Lung microvascular endothelial cell (primary cell): ENCODE measurements around the gene CASP2. TPM values are rescaled to one million over a fixed set of nuclear protein-coding genes. Genes with fewer than 3 reads are reported as not detected.

Experiments
- DNase-seq, 2 donors: peaks; one replicate each; pipeline versions ENCODE4 v3.0.0 to v3.0.0-alpha.2; 2010; ENCODE audit warnings: low read depth in 2 of 2
- total RNA-seq: library from RNA; depleted of rRNA; stranded (reverse); fragments of >200 nt; gene quantifications from 2 replicates; pipeline ENCODE4 v1.2.1, GENCODE V29; 2014

Gene CASP2
- total RNA-seq: 9.9 and 11.6 TPM in 2 replicates

DNA sequence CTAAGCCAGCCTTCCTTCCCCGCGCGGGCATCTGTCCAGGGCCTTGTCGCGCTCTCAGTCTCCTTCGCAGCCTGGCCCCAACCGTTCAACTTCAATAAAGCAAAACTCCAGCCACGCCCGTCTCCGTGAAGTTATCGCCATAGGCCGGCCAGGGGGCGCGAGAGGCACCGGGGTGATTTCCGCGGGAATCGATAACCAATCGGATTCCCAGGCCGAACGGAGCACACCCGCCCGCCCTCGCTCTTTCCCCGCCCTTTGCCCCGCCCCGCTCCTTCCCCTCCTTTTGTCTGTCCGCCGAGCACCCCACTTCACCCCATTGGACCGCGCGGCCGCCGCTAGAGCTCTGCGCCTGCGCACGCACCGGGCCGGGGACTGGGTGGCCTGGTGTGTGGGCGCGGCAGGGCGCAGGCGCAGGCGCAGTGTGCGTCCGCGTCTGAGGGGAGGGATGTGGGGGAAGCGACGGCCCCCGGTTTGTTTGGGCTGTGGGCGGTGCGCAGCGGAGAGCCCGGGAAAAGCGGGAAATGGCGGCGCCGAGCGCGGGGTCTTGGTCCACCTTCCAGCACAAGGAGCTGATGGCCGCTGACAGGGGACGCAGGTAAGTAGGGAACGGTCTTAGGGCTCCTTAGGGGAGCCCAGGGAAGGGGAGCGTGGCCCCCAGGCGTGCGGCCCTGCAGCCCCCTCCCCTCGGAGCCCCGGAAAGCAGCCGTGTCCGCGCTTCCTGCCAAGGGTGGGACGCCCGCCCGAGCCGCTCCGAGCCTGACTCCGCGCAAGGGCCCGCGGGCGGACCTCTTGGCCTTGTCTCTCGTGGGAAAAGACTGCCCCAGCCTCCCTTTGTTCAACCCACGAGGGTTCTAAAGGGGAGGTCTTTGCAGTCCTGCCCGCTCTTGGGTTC is at the start of gene CASP2:
Gene CASP2, plus strand, starts transcription at position 417 of the 892 bp plus-strand sequence. Its CDS starts 105 bp downstream, at position 522.
- DNase-seq: peak; percentile 98

DNA sequence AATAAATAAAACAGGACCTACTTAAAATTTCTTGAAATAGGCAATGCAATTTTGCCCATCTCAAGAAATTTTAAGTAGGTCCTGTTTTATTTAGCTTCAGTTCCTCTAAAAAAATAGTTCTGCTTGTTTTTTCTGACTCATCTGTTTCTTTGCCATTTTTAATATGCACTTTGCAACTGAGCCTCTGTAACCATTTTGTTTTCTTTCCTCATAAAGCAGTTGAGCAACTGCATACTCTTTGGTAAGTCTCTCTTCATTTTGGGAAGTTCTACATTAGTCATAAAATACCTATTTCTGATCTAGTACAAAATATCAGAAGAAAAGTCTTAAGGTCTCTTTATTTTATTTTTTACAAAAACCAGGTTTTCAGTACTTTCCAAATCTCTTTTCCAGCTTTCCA is 48.3 kb upstream of the CASP2 start:
- DNase-seq: no peak

DNA sequence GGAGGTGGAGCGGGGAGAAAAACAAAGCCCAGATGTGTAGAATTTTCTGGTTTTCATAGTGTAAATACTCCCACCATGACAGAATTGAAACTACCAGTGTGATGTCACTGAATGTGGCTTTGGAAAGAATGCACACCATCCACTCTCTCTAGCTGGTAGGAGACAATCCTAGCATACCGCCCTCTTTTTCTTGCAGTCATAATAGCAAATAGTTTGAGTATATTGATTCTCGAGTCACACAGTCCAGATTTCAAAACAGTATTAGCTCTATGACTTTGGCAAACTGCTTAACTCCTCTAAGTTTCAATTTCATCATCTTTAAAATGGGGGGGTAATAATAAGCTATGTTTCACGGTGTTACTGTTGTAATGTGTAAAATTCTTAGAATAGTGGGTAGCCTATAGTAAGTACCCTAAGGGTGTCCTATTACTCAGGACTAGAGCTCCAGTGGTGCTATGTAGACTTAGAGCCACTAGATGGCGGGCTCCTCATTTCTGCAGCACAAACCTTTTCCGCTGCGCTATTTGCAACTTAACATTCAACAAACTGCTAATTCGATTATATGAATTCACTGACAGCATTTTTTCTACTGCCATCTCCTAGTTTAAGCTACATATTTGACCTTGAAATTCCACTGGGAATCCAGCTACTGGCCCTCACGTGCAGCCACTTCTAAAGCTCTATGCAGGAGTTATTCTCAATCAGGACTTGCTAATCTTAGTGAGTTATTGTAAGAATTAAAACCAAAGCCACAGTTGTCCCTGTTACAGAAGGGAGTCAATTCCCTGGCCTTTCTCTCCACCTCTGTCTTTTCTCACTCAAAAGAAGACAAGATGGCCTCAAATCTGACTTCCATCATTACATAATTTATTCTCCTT is 47.6 kb upstream of the CASP2 start:
- DNase-seq: peak; percentile 85 to 90

DNA sequence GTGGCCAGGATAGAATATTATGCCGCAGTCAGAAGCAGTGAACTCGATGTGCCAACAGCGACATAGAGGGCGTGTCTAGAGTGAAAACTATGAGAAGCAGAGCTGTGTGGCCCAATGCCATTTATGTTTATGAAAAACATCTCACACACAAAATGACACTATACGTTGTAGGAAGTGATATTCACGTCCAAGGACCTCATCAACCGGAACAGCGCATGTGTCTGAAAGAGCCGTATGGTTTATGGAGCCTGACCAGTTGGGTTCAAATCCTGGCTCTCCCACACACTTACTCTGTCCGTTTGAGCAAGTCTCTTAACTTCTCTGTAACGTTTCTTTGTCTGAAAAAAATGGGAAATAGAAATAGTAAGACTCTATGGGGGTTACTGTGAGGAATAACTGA is 45.8 kb upstream of the CASP2 start:
- no peak for DNase-seq

DNA sequence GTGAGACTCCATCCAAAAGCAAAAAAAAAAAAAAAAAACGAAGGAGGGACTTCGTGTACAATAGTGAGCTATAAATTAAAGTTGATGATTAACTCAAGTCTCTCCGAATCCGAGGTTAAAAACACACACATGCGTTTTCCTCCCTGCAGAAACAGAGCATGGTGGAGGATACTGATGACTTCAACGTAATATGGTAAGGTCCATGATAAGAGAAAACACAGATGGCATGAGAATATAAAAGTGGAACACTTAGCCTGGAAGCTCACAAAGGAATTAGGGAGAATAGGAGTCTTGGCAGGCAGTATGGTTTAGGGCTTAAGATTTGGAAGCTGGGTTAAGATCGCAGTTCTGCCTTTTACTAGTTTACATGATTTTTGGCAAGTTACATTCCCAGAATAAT is 45.0 kb upstream of the CASP2 start:
- DNase-seq: no peak

DNA sequence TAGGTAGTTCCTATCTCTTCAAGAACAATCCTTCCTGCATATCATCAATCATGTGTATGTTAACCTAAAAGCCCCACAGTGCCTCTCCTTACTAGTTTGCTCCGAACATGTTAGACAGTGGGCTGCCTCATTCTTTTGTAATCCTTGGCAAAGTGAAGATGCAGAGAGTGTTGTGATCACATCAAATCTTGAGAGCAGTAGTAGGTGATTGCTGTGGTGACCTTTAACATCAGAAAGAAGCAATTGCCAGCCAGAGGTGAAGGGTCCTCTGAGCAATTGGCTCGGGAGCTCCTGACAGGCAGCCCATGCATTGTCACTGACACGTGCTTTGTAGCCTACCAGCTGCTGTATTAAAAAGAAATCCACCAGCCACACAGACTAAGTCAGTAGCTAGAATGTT is 44.5 kb upstream of the CASP2 start:
- no peak for DNase-seq

DNA sequence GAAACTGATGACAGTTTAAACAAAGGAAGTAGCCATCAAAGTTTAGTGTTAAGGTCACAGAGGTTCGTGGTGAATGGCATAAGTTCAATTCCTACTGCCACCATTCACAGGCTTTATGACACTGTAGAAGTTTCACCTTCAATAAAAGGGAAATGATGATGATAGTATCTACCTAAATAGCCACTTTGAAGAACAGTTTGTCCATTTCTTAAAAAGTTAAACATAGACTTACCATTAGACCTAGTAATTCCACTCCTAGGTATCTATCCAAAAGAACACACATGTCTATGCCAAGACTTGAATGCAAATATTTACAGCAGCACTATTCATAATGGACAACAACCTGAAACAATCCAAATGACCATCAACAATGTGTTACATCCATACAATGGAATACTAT is 43.8 kb upstream of the CASP2 start:
- DNase-seq: no peak

DNA sequence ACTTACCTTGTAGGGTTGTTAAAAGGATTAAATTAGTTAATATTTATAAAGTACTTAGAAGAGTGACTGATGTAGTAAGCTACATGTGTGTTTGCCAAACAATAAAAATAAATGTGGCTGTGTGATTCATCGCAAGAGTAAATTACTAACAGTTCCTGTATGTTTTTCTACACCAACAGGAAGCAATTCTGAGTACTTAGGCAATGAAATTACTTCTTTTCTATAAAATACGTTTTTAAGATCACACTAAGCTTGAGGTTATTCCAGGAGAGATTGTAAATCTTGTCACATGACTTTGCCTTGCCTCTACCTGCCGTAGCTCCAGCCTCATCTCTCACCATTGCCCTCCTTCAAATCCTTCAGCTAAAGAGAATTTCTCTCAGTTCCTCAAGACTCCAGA is 43.0 kb upstream of the CASP2 start:
- DNase-seq: peak in 1 of 2 donors; percentile 67

DNA sequence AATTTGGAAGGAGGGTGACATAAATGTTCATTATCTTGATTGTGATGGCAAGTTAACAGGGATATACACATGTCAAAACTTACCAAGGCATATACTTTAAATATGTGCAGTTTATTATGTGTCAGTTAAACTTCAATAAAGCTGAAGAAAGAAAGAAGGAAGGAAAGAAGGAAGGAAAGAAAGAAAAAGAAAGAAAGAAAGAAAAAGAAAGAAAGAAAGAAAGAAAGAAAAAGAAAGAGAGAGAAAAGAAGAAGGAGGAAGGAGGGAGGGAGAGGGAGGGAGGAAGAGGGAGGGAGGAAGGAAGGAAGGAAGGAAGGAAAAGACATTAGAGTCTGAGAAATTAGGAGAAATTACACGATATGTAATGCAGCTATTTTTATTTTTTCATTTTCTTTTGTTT is 40.8 kb upstream of the CASP2 start:
- no peak for DNase-seq

DNA sequence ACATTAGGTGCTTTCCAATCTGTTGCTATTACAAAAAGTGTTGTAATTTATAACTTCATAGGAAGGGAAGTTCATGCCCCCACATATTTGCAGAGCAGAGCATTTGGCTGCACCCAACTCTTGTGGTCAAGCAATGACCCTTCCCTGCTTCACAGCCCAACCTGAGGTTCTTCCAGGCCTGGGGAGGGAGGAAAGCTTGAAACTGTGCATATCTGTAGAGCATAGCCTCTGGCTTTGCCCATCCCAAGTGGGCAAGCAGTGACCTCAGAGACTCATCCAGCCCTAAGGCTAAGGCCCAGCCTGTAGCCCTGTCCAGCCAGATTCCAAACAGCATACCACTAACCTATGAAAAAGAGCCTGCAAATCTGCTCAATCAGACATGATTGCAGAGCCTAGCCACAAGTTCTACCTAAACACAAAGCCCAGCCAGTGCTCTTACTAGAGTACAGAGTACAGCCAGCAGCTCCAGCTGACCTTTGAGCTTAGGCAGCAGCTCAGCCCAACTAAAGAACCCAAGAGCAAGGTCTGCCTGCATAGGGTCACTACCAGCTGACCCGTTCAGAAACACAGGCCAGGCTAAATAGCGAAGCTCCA is 39.3 kb upstream of the CASP2 start:
- no peak for DNase-seq

DNA sequence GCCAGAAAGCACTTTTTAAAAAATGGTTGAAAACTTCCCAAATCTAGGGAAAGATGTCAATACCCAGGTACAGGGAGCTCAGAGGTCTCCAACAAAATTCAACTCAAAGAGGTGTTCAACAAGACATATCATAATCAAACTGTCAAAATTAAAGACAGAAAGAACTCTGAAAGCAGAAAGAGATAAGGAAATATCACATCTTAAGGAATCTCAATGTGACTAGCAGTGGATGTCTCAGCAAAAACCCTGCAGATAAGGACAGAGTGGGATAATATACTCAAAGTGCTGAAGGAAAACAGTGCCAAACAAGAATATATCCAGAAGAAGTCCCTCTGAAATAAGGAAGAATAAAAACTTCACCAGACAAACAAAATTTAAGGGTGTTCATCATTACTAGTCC is 38.0 kb upstream of the CASP2 start:
- DNase-seq: no peak

DNA sequence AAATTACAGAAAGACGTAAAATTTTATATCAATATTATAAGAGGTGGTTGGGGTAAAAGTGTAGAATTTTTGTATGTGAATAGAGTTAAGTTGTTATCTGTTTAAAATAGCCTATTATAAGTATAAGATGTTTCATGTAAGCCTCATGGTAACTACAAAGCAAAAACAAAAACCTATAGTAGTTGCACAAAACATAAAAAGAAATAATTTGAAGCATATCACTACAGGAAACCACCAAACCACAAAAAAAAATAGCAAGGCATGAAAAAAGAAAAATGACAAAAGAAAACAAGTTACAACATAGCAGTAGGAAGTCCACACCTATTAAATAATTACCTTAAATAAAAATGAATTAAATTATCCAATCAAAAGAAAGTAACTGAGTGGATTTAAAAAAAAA is 37.3 kb upstream of the CASP2 start:
- DNase-seq: no peak

DNA sequence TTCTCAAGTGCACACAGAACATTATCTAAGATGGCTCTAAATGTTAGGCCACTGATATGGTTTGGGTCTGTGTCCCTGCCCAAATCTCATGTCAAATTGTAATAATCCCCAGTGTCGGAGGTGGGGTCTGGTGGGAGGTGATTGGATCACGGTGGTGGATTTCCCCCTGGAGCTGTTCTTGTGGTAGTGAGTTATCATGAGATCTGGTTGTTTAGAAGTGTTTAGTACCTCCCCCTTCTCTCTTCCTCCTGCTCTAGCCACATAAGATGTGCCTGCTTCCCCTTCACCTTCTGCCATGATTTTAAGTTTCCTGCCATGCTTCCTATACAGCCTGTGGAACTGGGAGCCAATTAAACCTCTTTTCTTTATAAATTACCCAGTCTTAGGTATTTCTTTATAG is 36.1 kb upstream of the CASP2 start:
- no peak for DNase-seq

DNA sequence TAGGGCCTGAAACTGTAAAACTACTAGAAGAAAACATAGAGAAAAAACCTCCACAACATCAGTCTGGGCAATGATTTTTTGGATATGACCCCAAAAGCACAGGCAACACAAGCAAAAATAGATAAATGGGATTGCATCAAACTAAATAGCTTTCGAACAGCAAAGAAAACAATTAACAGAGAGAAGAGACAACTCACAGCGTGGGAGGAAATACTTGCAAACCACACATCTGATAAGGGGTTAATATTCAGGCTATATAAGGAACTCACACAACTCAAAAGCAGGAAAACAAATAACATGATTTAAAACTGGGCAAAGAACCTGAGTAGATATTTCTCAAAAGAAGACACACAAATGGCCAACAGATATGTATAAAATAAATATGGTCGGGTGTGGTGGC is 32.6 kb upstream of the CASP2 start:
- DNase-seq: no peak

DNA sequence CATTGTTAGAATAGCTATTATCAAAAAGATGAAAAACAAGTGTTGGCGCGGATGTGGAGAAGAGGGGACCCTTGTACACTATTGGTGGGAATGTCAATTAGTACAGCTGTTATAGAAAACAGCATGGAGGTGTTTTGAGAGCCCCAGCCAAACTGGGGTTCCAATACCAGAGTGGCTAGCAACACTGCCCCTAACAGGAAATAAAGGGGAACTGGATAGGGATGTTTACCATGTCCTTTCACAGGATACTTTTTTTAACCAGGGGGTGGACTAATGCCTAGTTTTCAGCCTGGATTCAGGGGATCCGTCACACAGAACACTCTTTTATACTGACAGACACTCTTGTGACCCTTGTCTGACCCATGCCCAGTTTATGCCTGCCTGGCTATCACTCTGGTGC is 31.8 kb upstream of the CASP2 start:
- DNase-seq: no peak

DNA sequence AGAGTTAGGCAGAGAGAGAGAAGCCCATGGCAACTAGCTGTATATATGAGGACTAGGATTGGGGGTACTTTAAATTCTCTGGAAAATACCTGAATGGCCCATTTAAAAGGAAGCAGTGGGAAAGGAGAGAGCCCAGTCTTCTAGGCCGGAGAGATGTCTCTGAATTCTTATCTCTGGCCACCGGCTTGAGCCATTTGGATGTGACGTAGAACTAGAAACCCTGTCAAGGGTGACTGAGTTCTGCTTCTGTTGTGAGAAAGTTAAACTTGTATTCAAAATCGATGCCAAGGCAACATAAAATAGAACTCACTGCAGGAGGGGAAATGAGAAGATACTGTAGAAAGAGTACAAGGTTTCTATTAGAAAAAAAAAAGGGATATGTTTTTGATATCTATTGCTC is 31.2 kb upstream of the CASP2 start:
- no peak for DNase-seq

DNA sequence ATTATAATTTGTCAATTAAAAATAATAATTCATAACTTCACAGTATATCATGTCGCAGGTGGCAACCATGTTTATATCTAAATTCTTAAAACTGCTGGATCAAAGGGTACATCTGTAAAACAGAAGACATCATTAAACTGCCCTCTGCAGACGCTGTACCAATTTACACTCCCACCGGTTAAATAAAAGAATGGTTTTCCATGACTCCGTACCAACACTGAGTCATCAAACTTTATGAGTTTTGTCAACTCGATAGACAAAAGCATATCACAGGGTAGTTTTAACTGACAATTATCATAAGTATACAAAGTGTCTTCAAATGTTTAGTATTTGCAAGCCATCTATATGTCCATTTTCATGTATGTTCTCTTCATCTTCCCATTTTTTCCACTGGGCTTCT is 30.6 kb upstream of the CASP2 start:
- DNase-seq: no peak

DNA sequence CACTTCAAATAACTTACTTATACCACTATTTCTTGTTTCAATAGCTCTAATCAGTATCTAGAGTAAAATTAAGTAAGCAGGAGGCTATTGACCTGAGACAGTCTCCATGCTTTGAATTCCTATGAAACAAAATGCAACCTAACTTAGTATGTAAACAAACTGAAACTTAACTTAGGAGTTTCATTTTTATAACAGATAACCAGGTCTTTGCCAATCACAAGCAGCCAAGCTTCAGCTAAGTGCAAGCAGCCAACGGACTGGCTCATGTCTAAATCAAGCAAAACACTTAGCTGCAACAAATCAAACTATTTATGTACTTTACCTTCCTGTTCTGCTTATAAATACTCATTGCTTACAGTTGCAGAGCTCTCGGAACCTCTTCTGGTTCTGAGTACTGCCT is 29.3 kb upstream of the CASP2 start:
- no peak for DNase-seq

DNA sequence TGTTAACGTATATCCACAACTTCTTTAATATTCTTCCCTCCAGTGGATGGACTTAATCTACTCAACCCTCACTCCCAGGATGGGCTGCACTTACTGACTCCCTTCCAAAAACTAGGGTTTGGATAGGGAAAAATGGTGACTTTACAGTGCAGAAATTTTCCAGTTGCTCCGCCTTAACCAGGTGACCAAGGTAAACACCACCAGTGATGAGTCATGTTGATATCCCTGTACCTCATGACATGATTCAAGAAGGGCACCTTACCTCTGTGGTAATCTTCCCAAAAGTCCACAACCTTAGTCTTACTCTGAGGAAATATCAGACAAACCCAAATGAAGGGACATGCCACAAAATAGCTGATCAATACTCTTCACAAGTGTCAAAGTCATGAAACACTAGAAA is 28.4 kb upstream of the CASP2 start:
- no peak for DNase-seq

DNA sequence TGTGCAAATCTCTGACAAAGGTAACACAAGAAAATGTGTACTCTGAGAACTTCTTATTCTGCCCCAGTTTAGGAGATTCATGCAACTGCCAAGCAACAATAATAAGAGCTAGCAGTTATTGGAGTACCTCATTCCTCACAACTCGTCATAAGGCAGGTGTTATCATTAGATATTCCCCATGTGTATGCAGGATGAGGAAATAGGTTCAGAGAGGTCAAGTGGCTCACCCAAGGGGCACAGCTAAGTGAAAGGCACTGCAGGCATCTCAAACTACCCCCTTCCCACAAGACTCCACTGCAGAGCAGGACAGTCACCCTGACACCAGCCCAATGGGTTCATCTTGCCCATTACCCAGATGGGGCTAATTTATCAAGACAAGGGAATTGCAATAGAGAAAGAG is 26.2 kb upstream of the CASP2 start:
- DNase-seq: no peak

DNA sequence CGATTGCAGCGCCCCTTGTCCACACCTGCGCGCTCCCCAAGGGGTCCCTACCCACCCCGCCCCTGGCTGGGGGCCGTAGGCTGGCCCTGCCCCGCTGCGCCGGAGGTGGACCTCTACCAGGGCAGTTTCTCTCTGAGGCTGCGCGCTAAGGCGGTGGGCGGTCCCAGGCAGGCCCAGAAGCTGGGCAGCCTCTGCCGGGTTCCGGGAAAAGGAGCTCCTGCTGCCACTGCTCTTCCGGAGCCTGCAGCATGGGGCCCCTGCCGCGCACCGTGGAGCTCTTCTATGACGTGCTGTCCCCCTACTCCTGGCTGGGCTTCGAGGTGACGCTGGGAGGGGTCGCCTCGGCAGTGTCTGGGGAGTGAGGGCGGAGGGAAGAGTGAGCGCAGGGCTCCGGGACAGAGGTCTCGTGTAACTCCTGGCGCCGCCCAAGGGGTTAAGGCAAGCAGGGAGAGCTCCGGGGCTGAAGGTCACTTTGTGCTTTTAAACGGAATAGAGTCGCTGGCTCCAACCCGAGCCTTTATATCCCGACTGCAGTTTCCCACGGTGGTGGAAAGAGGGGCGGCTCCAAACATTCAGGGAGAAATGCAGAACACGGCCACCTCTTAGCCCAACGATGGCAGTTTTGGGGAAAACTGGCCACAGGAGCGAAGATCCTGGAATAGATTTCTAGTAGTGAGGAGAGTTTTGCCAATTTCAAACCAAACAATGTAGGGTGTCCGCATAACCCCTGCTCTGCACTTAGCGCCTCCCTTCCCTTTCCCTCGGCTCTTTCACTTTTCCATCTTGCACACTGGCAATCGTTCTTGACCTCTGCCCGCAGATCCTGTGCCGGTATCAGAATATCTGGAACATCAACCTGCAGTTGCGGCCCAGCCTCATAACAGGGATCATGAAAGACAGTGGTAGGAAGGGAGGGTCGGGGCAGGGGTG is 24.6 kb upstream of the CASP2 start, which contains the start of gene GSTK1:
Gene GSTK1, plus strand, starts transcription at position 176 of the 930 bp plus-strand sequence. Its CDS starts 73 bp downstream, at position 249.
- peak; percentile 50 to 73 for DNase-seq
